ENCODE results near the gene EPHX1. TPM values are rescaled to one million over a fixed set of nuclear protein-coding genes. Genes with fewer than 3 reads are reported as not detected.
"Not testable (repeated sequence)": the region's sequence is repeated elsewhere in the genome, so short reads cannot be mapped to it uniquely, and the experiment has no call there.

The EPHX1 gene
- total and polyA plus RNA-seq, 2 experiments from 2014 or later: 16.6 to 18.2 TPM

- 86 to 87% methylated on average over 14 of the region's 14 CpGs for WGBS, 2 experiments (ENCODE audit: low coverage in 1 of 2, low lambda C conversion rate in 2 of 2, missing lambda C conversion rate in 2 of 2)
- H3K27ac ChIP-seq: no peak overlapping the region
- H3K27me3 ChIP-seq (replicated peaks; ENCODE audit: insufficient read depth): no peaks in the 10 kb centered on the region
- in situ Hi-C loops (cut with MboI): no loop called here
- no peak overlapping the region for H3K4me2 ChIP-seq (ENCODE audit: unreplicated experiment)
- no peaks in the 10 kb centered on the region for H3K4me1 ChIP-seq (ENCODE audit: insufficient read depth)
- no peaks in the 10 kb centered on the region for H4K20me1 ChIP-seq (ENCODE audit: insufficient read depth)
- no peaks in the 10 kb centered on the region for H3K79me2 ChIP-seq (ENCODE audit: insufficient read depth)
- H3K9me3 ChIP-seq (ENCODE audit: low read depth): no peaks in the 10 kb centered on the region
- no peak for DNase-seq
- H3K36me3 ChIP-seq (ENCODE audit: low read depth): no peaks in the 10 kb centered on the region
- no peak overlapping the region for H2AFZ ChIP-seq
- H3K9ac ChIP-seq: no peak overlapping the region
- H3K4me3 ChIP-seq: no peak overlapping the region
- H3F3A ChIP-seq (ENCODE audit: insufficient read depth): no peaks in the 10 kb centered on the region
- TF ChIP-seq EZH2 (IDR thresholded peaks at IDR 0.05; ENCODE audit: insufficient read depth, poor library complexity, severe bottlenecking): no peak
- no peak for TF ChIP-seq EZH2phosphoT487 (IDR thresholded peaks at IDR 0.05; ENCODE audit: insufficient read depth, low read depth)
- no peaks in the 10 kb centered on the region for H3K9me2 ChIP-seq (ENCODE audit: insufficient read depth)
Measured at GRCh38 chr1:225828706-225829345, 18.9 kb downstream of the EPHX1 start.

GRCh38 chr1:225830841-225831240 is 20.9 kb downstream of the EPHX1 start:
- no peak for DNase-seq
- no peak overlapping the region for H3K27ac ChIP-seq
- H3K9ac ChIP-seq: no peak overlapping the region
- WGBS, 2 experiments (ENCODE audit: low coverage in 1 of 2, low lambda C conversion rate in 2 of 2, missing lambda C conversion rate in 2 of 2): 94 to 96% methylated on average over 6 of the region's 6 CpGs
- H3K9me3 ChIP-seq (ENCODE audit: low read depth): no peaks in the 10 kb centered on the region
- no peaks in the 10 kb centered on the region for H4K20me1 ChIP-seq (ENCODE audit: insufficient read depth)
- no peaks in the 10 kb centered on the region for H3K4me1 ChIP-seq (ENCODE audit: insufficient read depth)
- in situ Hi-C loops (cut with MboI): no loop called here
- no peaks in the 10 kb centered on the region for H3K9me2 ChIP-seq (ENCODE audit: insufficient read depth)
- H3K27me3 ChIP-seq (replicated peaks; ENCODE audit: insufficient read depth): no peaks in the 10 kb centered on the region
- H3K4me2 ChIP-seq (ENCODE audit: unreplicated experiment): no peak overlapping the region
- H3F3A ChIP-seq (ENCODE audit: insufficient read depth): no peaks in the 10 kb centered on the region
- no peak for TF ChIP-seq EZH2phosphoT487 (IDR thresholded peaks at IDR 0.05; ENCODE audit: insufficient read depth, low read depth)
- TF ChIP-seq EZH2 (IDR thresholded peaks at IDR 0.05; ENCODE audit: insufficient read depth, poor library complexity, severe bottlenecking): no peak
- no peak overlapping the region for H3K4me3 ChIP-seq
- H2AFZ ChIP-seq: no peak overlapping the region
- no peaks in the 10 kb centered on the region for H3K36me3 ChIP-seq (ENCODE audit: low read depth)
- H3K79me2 ChIP-seq (ENCODE audit: insufficient read depth): no peaks in the 10 kb centered on the region

GRCh38 chr1:225834417-225835329 is 24.7 kb downstream of the EPHX1 start:
- DNase-seq: peak; percentile 66
- in situ Hi-C loops (cut with MboI): no loop called here
- 46% methylated on average over 7 of the region's 7 CpGs for WGBS, 2 experiments (ENCODE audit: low coverage in 1 of 2, low lambda C conversion rate in 2 of 2, missing lambda C conversion rate in 2 of 2)

GRCh38 chr1:225835856-225836255 is 25.9 kb downstream of the EPHX1 start:
- Histone ChIP-seq H3F3A (ENCODE audit: insufficient read depth) (no peaks in the 10 kb centered on the region), H3K9me3 (ENCODE audit: low read depth) (no peaks in the 10 kb centered on the region), H3K79me2 (ENCODE audit: insufficient read depth) (no peaks in the 10 kb centered on the region), H3K4me1 (ENCODE audit: insufficient read depth) (no peaks in the 10 kb centered on the region), H2AFZ (no peak overlapping the region), H3K27ac (no peak overlapping the region), H3K9me2 (ENCODE audit: insufficient read depth) (no peaks in the 10 kb centered on the region), H3K4me3 (no peak overlapping the region), H3K36me3 (ENCODE audit: low read depth) (no peaks in the 10 kb centered on the region), H3K9ac (no peak overlapping the region), H3K4me2 (ENCODE audit: unreplicated experiment) (no peak overlapping the region), H3K27me3 (replicated peaks; ENCODE audit: insufficient read depth) (no peaks in the 10 kb centered on the region), H4K20me1 (ENCODE audit: insufficient read depth) (no peaks in the 10 kb centered on the region)
- peak; percentile 29 for DNase-seq
- WGBS, 2 experiments (ENCODE audit: low coverage in 1 of 2, low lambda C conversion rate in 2 of 2, missing lambda C conversion rate in 2 of 2): 7 to 13% methylated on average over 3 of the region's 3 CpGs
- in situ Hi-C loops (cut with MboI): no loop called here
- TF ChIP-seq EZH2 (IDR thresholded peaks at IDR 0.05; ENCODE audit: insufficient read depth, poor library complexity, severe bottlenecking): no peak

More at GRCh38 chr1:225834417-225835329, 24.7 kb downstream of the EPHX1 start:
- TF ChIP-seq EZH2 (IDR thresholded peaks at IDR 0.05; ENCODE audit: insufficient read depth, poor library complexity, severe bottlenecking) (no peak), EZH2phosphoT487 (IDR thresholded peaks at IDR 0.05; ENCODE audit: insufficient read depth, low read depth) (no peak)
- no peaks in the 10 kb centered on the region for H3K79me2 ChIP-seq (ENCODE audit: insufficient read depth)
- no peaks in the 10 kb centered on the region for H3K36me3 ChIP-seq (ENCODE audit: low read depth)
- no peak overlapping the region for H3K4me3 ChIP-seq
- no peak overlapping the region for H2AFZ ChIP-seq
- no peak overlapping the region for H3K9ac ChIP-seq
- H3K4me1 ChIP-seq (ENCODE audit: insufficient read depth): no peaks in the 10 kb centered on the region
- H3F3A ChIP-seq (ENCODE audit: insufficient read depth): no peaks in the 10 kb centered on the region
- no peaks in the 10 kb centered on the region for H4K20me1 ChIP-seq (ENCODE audit: insufficient read depth)
- H3K4me2 ChIP-seq (ENCODE audit: unreplicated experiment): no peak overlapping the region
- no peak overlapping the region for H3K27ac ChIP-seq
- no peaks in the 10 kb centered on the region for H3K9me3 ChIP-seq (ENCODE audit: low read depth)
- no peaks in the 10 kb centered on the region for H3K9me2 ChIP-seq (ENCODE audit: insufficient read depth)
- H3K27me3 ChIP-seq (replicated peaks; ENCODE audit: insufficient read depth): no peaks in the 10 kb centered on the region

- H3K36me3 ChIP-seq (ENCODE audit: low read depth); H3K4me2 ChIP-seq (ENCODE audit: unreplicated experiment); H3K79me2 ChIP-seq (ENCODE audit: insufficient read depth); H2AFZ ChIP-seq; H3K4me3 ChIP-seq; H3F3A ChIP-seq (ENCODE audit: insufficient read depth); H3K9me3 ChIP-seq (ENCODE audit: low read depth); in situ Hi-C loops (cut with MboI); H3K9ac ChIP-seq; H3K27me3 ChIP-seq (replicated peaks; ENCODE audit: insufficient read depth); DNase-seq; H4K20me1 ChIP-seq (ENCODE audit: insufficient read depth); H3K9me2 ChIP-seq (ENCODE audit: insufficient read depth); H3K4me1 ChIP-seq (ENCODE audit: insufficient read depth); H3K27ac ChIP-seq: not testable (repeated sequence)
- 87 to 91% methylated on average over 4 of the region's 4 CpGs for WGBS, 2 experiments (ENCODE audit: low coverage in 1 of 2, low lambda C conversion rate in 2 of 2, missing lambda C conversion rate in 2 of 2)
Measured at GRCh38 chr1:225836296-225836695, 26.4 kb downstream of the EPHX1 start.
